Measurements from ENCODE around the gene RELT. TPM values are rescaled to one million over a fixed set of nuclear protein-coding genes. Genes with fewer than 3 reads are reported as not detected.

The RELT gene
- total RNA-seq, 1 experiment from 2014 or later, result 10.2 TPM

- no peak overlapping the region for H3K4me2 ChIP-seq (ENCODE audit: insufficient read depth, insufficient read length, low read length)
- no peaks in the 10 kb centered on the region for H3K79me1 ChIP-seq (ENCODE audit: insufficient read depth, low read depth, low read length, poor library complexity, severe bottlenecking)
- no peaks in the 10 kb centered on the region for H3K9me3 ChIP-seq (ENCODE audit: control insufficient read depth, low read depth, low read length)
- no peak overlapping the region for H2AK5ac ChIP-seq (ENCODE audit: insufficient read length, low read length)
- no peak for DNase-seq
- no peak overlapping the region for H2AFZ ChIP-seq (ENCODE audit: low read length)
- H3K23me2 ChIP-seq (ENCODE audit: insufficient read length, low read depth, low read length, poor library complexity, severe bottlenecking), result no peaks in the 10 kb centered on the region
- H4K91ac ChIP-seq (ENCODE audit: insufficient read length, low read depth, low read length), result no peak overlapping the region
- no peak overlapping the region for H2BK120ac ChIP-seq (ENCODE audit: low read depth, low read length, poor library complexity, severe bottlenecking)
- Mint-ChIP-seq H3K4me3 (no peak overlapping the region), H3K27me3 (ENCODE audit: low read depth) (no peaks in the 10 kb centered on the region), H3K4me1 (peaks cover 11 to 21% of the 10 kb centered on the region in 2 experiments), H3K36me3 (ENCODE audit: insufficient read depth in 1 of 3, low read depth in 3 of 3) (peaks cover 18 to 38% (median 33%) of the 10 kb centered on the region in 3 experiments; a peak in 6 of 7 replicates), H3K9me3 (no peaks in the 10 kb centered on the region), H3K27ac (no peak overlapping the region)
- no peak overlapping the region for H2BK5ac ChIP-seq (ENCODE audit: insufficient read length, low read length)
- no peak overlapping the region for H3K14ac ChIP-seq (ENCODE audit: insufficient read depth, low read length)
- no peaks in the 10 kb centered on the region for H4K20me1 ChIP-seq (ENCODE audit: control insufficient read depth, insufficient read depth, insufficient read length)
- H3K9ac ChIP-seq (ENCODE audit: extremely low read depth, insufficient read length, low read length), result no peak overlapping the region
- H2BK20ac ChIP-seq (ENCODE audit: low read depth, low read length, poor library complexity, severe bottlenecking), result no peak overlapping the region
- H3K4me1 ChIP-seq (ENCODE audit: insufficient read depth, low read length), result no peaks in the 10 kb centered on the region
- H4K8ac ChIP-seq (replicated peaks; ENCODE audit: insufficient read length, low read depth, low read length), result no peak overlapping the region
- no peak overlapping the region for H3K4ac ChIP-seq (ENCODE audit: low read depth, low read length)
- no peaks in the 10 kb centered on the region for H3K79me2 ChIP-seq (ENCODE audit: insufficient read depth, low read length)
- TF ChIP-seq CTCF (conservative IDR thresholded peaks at IDR 0.05), result no peak
- no CpG with 5 or more reads among the region's 8 CpGs for WGBS (ENCODE audit: extremely low coverage, insufficient read length, low lambda C conversion rate)
- H3K27me3 ChIP-seq (ENCODE audit: insufficient read depth, low read length), result no peaks in the 10 kb centered on the region
- H4K5ac ChIP-seq (ENCODE audit: insufficient read length, low read depth, low read length), result no peak overlapping the region
- no peak overlapping the region for H3K27ac ChIP-seq (ENCODE audit: insufficient read length, low read depth, low read length)
- no peak overlapping the region for H3T11ph ChIP-seq (ENCODE audit: low read length)
- H2BK15ac ChIP-seq (ENCODE audit: low read depth, low read length), result no peak overlapping the region
- H2BK12ac ChIP-seq (ENCODE audit: insufficient read length, low read depth, low read length), result no peak overlapping the region
- no peak overlapping the region for H3K23ac ChIP-seq (ENCODE audit: insufficient read length, low read depth, low read length)
- H3K18ac ChIP-seq (ENCODE audit: insufficient read length, low read depth, low read length), result no peak overlapping the region
- no peak overlapping the region for H3K56ac ChIP-seq (ENCODE audit: insufficient read length, low read depth, low read length)
Observed at GRCh38 chr11:73409431-73409830, 33.2 kb downstream of the RELT start.

Measured in H9 (cell line).